GM15510 (cell line): Measurements from ENCODE around the gene CCNL2.

Experiments
- POLR2A ChIP-seq: IDR thresholded peaks from 3 replicates; pipeline ENCODE4 v1.6.1; 2011; ENCODE audit warnings: borderline replicate concordance; ENCODE audit not compliant: insufficient read length; ENCODE audit errors: extremely low read depth

The CCNL2 gene

DNA sequence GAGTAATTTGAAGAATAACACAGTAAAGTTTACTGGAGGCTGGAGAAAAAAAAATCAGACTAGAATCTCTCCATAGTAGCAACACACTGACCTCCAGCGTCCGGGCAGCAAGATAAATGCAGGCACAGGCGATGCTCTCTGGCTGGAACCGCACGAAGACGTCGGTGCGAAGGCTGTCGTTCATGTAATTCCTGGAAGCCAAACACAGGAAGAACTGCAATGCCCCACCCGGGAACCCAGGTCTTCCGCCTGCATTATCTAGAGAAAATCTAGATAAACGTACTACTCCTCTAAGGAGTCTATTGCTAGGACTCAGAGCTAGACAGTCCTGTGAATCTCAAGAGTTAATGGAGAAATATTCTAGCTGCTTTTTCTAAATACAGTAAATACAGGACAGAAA is 8.5 kb downstream of the CCNL2 start:
- no peak for TF ChIP-seq POLR2A

DNA sequence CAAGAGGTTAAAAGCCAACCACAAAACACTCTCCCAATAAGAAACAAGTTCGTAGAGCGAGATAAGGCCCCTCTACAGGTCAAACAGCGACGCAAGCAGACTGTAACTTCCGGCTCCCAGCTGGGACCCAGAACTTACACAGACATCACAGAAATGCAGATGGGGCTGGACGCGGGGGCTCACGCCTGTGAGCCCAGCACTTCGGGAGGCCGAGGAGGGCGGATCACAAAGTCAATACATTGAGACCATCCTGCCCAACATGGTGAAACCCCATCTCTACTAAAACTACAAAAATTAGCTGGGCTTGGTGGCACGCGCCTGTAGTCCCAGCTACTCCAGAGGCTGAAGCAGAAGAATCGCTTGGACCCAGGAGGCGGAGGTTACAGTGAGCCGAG is 11.1 kb downstream of the CCNL2 start:
- TF ChIP-seq POLR2A: no peak

DNA sequence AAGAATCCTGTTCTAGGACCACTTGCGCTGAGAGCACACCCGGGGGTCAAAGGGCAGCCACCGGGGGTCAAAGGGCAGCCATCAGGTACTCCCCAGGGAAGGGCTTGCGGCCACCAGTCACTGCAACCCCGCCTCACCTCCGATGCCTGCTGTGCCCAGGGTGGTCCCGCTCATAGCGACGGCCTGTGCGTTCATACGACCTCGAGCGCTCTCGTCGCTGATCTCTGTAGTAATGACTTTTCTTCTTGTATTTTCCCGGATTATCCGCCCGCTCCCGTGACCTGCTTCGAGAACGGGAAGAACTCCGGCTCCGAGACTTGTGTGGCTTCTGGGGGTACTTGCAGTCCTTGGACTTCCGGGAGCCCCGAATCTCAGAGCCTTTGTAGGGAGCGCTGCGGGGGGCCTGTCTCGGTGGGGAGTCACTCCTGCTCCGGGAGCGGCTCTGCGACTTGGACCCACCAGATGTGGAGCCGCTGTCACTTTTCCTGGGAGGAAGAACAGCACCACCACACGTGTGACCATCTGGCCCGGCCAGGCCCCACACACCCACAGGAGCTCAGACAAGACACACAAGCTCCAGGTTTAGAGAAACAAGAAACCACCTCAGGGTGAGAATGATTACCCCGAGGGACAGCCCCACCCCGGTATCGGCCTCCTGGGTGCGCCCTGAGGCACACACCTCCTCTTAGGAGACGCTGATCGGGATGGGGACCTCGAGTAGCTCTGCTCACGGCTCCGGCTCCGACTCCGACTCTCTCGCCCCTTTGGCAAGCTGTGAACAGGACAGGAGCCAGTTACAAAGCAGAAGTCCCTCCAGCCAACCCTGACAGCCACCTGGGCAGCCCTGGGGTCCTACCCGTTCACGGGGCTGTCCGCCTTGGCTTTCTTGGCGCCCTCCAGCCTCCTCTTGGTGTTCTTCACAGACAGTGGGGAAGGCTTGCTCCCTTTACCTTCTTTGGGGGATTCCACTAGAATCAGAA is 11.7 kb downstream of the CCNL2 start:
- TF ChIP-seq POLR2A: no peak

DNA sequence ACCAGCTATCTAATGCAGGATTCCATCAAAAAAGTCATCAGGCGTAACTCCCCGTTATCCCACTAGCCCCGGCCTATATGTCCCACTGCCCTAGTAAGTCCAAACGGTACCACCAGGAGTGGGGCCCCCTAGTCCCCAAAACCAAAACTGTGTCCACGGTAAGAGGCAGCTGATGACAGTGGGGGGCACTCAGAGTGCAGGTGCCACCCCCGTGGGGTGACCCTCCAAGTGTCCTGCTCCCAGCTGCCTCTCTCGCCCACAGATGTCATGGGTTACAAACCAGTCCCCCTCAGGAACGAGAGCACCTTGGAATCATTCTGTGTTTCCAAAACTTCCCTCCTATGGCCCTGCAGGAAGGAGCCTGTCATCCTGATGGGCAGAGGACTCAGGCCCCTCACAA is 13.2 kb downstream of the CCNL2 start:
- no peak for TF ChIP-seq POLR2A

DNA sequence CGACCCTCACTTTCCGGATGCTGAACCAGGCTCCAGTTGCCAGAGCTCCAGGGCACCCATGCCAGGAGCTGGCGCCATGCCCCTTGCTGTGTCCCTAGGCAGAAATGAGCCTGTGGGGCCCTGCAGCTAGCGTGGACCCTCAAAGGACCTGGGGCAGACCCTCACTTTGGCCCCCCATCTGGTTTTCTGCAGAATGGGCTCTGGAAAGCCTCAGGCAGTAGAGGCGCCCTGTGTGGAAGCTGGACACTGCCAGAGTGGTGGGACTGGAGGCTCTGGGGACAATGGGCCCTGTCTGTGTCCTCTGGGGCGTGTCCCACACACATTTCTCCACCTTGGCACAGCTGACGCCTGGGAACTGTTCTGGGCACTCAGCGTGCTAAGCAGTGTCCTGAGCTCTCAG is 17.8 kb downstream of the CCNL2 start:
- no peak for TF ChIP-seq POLR2A

DNA sequence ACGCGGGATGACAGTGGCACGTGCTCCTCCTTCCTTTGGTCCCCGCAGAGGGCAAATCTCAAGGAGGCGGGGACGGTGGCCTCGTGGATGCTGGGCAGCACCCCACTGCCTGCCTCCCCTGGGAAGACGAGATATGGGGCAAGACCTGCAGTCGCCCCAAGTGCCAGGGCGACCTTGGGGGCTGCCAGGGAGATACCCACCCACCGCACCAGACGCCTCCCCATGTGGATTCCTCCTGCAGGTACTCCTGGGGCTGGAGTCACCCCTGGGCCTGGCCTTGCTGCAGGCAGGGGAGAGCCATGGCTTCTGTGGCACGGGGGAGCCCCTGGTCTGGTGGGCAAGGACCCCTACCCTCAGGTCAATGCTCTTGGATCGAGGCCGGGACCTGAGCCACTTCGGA is 18.3 kb downstream of the CCNL2 start:
- no peak for TF ChIP-seq POLR2A

DNA sequence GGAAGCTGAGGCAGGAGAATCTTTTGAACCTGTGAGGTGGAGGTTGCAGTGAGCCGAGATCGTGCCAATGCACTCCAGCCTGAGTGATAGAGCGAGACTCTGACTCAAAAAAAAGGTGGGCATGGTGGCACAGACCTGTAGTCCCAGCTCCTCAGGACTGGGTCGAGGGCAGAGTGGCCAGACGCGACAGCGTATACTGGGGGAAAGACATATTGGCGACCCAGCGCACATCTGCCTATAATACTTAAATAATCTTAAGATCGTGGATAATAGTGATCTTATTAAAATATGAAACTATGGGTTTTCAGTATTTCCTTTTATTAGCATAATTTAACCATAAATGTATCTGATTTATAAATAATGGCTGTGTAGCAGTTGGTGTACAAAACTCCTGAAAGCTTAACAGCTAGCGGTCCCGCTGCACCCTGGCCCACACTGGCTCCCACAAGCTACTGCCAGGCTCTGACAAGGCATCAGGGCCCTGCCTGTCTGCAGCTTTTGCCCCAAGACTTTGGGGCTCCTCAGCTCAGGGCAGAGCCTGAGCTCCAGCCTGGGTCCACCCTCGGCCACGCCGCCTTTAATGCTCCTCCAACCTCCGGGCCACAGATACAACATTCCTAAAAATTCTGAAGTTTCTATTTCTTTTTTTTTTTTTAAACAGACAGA is 21.5 kb downstream of the CCNL2 start:
- TF ChIP-seq POLR2A: no peak

DNA sequence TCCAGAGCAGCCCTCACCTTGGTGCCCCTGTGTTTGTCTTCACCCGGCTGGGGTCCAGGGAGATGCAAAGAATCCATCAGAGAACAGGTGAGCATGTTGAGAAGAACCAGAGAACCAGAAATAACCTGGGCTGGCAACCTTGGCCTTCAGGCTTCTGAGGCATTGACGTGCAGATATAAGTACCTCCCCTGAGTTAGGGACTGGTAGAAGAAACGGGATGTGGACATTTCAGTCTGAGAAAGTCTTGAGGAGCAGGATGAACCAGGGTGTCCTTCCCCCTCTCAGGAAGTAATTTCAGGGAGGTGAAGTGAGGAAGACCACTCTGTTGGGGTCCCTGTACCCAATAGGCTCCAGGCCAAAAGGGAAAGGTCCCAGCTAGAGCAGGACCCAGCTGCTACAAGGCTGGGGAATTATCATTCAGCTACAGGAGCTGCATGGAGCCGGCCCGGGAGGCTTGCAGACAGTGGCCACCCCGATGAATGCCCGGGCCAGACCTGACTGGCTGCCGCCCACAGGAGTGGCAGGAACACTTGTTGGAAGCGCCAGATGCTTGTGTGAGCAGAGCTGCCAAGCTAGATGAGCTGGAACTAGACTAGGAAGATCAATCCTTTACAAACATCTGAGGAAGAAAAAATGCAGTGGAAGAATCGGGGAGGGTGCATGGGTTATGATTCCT is 22.4 kb downstream of the CCNL2 start:
- no peak for TF ChIP-seq POLR2A

DNA sequence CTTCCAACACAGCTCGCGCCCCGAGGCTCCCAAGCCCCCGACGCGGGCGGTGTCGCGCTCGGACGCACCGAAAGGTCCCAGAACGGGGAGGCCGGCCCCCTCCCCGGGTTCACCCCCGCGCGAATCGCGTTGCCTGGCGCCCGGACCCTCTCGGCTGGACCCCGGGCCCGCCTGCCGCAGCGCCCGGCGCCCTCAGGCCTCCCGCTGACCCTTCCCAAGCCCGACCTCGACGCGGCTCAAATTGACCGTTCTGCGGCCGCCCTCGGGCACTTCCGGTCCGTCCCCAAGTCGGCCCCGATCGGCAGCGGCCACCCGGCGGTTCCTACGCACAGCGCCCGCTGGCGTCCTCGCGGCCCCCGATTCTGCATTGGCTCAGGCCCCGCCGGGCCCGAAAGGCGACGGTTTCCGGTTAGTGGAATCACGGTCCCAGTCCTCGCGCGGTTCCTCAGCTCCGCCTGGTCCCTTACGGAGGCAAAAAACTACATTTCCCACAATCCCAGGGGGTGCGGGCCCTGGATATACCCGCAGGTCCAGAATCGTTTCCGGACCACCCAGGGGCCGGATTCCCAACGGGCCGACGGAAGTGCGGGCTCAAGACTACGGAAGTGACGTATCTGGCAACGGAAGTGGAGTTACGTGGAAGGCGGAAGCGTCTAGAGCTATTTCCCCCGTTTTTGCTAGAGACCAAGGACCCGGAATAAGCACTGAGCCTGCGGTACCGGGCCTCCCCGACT is 24.0 kb downstream of the CCNL2 start, which contains the start of gene AURKAIP1:
AURKAIP1 (minus strand) TSS at position 279 of the 734 bp plus-strand sequence. CDS start 451 bp downstream, outside the sequence.
- TF ChIP-seq POLR2A: peak; percentile 81

DNA sequence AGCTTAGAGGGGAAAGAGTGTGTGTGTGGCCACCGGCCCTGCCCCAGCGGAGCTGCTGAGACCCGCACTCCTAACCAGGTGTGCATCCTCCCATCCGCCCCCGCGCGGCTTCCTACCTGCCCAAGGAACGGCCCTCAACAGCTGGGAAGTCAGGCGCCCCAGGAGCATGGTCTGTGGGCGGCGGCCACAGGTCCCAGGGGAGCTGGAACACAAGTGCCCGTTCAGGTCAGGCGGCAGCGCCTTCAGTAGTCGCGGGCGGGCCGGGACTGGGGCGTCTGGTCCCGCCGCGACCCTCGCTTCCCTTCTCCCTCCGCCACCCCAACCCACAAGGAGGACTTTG is 24.6 kb downstream of the CCNL2 start:
- no peak for TF ChIP-seq POLR2A

DNA sequence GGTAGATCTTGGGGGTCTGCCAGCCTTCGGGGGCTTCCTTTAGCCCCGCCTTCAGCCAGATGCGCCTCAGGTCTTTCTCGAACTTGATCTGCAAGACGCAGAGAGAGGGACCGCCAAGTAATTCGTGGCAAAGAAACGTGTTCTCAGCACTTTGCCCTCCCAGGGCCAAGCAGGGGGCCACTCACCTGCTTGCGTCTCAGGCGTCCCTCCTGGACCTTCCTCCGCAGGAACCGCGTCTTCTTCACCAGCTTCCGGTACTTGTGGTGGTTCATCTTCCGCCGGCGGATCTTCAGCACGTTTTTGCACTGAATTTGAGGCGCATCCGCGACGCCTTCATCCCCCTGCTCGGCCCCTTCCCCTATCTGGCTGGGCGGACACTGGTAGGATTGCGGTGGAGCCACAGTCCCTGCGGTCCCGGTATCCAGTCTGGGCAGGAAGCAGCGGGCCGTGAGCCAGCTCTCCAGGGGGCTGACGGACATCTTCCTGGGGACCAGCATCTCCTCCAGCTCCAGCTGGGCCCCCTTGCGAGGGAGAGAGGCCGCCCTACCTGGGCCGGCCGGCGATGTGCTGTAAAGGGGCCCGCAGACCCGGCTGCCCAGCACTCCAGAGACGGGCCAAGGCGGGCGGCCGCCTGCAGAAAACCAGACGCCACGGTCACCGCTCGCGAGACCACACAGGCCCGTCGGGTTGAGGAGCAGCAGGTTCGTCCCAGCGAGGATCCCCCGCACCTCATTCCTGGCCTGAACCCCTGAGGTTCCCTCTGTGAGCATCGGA is 25.1 kb downstream of the CCNL2 start:
- no peak for TF ChIP-seq POLR2A

DNA sequence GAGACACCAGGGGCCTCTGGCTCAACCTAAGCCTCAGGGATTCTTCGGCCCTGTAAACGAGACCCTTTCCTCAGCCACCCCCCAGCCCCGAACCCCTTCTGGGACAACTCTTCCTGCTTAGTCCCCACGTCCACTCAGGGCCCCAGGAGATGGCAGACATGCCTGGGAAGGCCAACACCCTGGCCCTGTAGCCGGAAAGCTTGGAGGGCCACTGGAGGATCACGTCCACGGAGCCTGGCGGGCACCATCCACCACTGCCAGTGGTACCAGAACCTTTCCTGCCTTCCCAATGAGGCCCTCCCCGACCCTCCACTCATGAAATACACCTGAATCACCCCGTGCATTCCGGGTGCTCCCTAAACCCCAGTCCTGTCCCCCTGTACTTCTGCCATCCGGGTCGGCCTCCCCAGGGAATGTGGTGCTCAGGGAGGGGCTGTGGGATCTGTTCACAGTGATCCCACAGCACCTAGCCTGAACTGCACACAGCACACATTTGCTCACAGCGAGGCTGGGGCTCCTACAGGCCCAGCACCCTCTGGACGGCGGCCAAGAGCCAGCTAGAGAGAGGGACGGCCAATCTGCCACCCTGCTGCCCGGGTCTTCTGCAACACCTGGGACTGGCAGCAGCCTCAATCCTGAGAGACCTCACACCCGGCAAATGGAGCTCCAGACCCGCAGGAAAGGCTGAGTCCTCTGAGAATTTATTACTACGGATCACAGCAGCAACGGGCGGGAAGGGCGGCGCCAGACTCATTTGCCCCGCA is 25.9 kb downstream of the CCNL2 start:
- no peak for TF ChIP-seq POLR2A
